LHCN-M2 (cell line): Measurements from ENCODE around the gene MAFG. TPM values are rescaled to one million over a fixed set of nuclear protein-coding genes. Genes with fewer than 3 reads are reported as not detected.

Experiments used
- DNase-seq: peaks from one replicate; pipeline ENCODE4 v3.0.0-alpha.2; 2012; ENCODE audit warnings: low read depth
- total RNA-seq: library from RNA; depleted of rRNA; stranded (reverse); fragments of >200 nt; gene quantifications from 2 replicates; pipeline ENCODE4 v1.2.3, GENCODE V29; 2014; rRNA removed

Gene MAFG
- total RNA-seq, 1 experiment from 2014 or later: 18.8 TPM

GRCh38 chr17:81868674-81869220, 58.8 kb downstream of the MAFG start:
- peak; percentile 86 for DNase-seq

Other genes starting within 250 kb of the MAFG start
- 39.6 and 42.9 TPM in 2 replicates for gene ARL16, start 243.9 kb downstream of the MAFG start, total RNA-seq
- 157 and 200 TPM in 2 replicates for gene HGS, start 243.7 kb downstream of the MAFG start, total RNA-seq
- 23.4 and 31.3 TPM in 2 replicates for gene MRPL12, start 224.4 kb downstream of the MAFG start, total RNA-seq
- gene SLC25A10, start 215.5 kb downstream of the MAFG start, total RNA-seq: 37.3 and 37.8 TPM in 2 replicates
- not detected in 2 replicates for gene GCGR, start 123.6 kb downstream of the MAFG start, total RNA-seq
- gene MCRIP1, start 94.4 kb downstream of the MAFG start, total RNA-seq: 106 TPM in 2 replicates
- 1.0 TPM in 1 of 2 replicates, not detected in the other for gene PPP1R27, start 92.7 kb downstream of the MAFG start, total RNA-seq
- 1,598 and 3,461 TPM in 2 replicates for gene P4HB, start 67.2 kb downstream of the MAFG start, total RNA-seq
- gene ARHGDIA, start 56.4 kb downstream of the MAFG start, total RNA-seq: 303 and 305 TPM in 2 replicates
- gene ALYREF, start 36.1 kb downstream of the MAFG start, total RNA-seq: 184 and 190 TPM in 2 replicates
- gene ANAPC11, start 36.0 kb downstream of the MAFG start, total RNA-seq: 194 and 234 TPM in 2 replicates
- 0.86 and 2.9 TPM in 2 replicates for gene NPB, start 25.5 kb downstream of the MAFG start, total RNA-seq
- gene PCYT2, start 16.3 kb downstream of the MAFG start, total RNA-seq: 30.4 and 35.4 TPM in 2 replicates
- gene SIRT7, start 9.6 kb downstream of the MAFG start, total RNA-seq: 17.3 and 20.0 TPM in 2 replicates
- gene PYCR1, start 9.6 kb upstream of the MAFG start, total RNA-seq: 59.1 and 81.4 TPM in 2 replicates
- not detected in 2 replicates for gene MYADML2, start 19.5 kb upstream of the MAFG start, total RNA-seq
- 0.75 and 0.90 TPM in 2 replicates for gene NOTUM, start 33.5 kb upstream of the MAFG start, total RNA-seq
- gene ASPSCR1, start 49.9 kb upstream of the MAFG start, total RNA-seq: 25.9 and 30.3 TPM in 2 replicates
- 142 and 155 TPM in 2 replicates for gene CENPX, start 95.1 kb upstream of the MAFG start, total RNA-seq
- 26.1 and 28.5 TPM in 2 replicates for gene LRRC45, start 95.6 kb upstream of the MAFG start, total RNA-seq
- 18.1 and 28.7 TPM in 2 replicates for gene RAC3, start 103.9 kb upstream of the MAFG start, total RNA-seq
- gene DCXR, start 110.0 kb upstream of the MAFG start, total RNA-seq: 88.0 and 90.5 TPM in 2 replicates
- gene RFNG, start 124.1 kb upstream of the MAFG start, total RNA-seq: 31.5 and 35.1 TPM in 2 replicates
- gene GPS1, start 124.2 kb upstream of the MAFG start, total RNA-seq: 144 and 149 TPM in 2 replicates
- 75.8 and 86.1 TPM in 2 replicates for gene DUS1L, start 138.1 kb upstream of the MAFG start, total RNA-seq
- 69.0 and 69.2 TPM in 2 replicates for gene FASN, start 170.5 kb upstream of the MAFG start, total RNA-seq